MM.1S (cell line): ENCODE data around the gene ZMIZ1.

Experiments
- DNase-seq: peaks from one replicate; pipeline ENCODE4 v3.0.0-alpha.2; 2015
- H2AFZ ChIP-seq: fragments of 300-600 bp; sonication (generic); 2 replicates; pipeline ENCODE4 v1.6.0; 2016; ENCODE audit warnings: antibody characterized with exemption, low read length
- H3F3A ChIP-seq: fragments of 300-600 bp; sonication (generic); 2 replicates; pipeline ENCODE4 v1.6.1; 2016; ENCODE audit warnings: mild to moderate bottlenecking, antibody characterized with exemption, low read length, moderate library complexity, mixed read lengths; ENCODE audit not compliant: insufficient read depth
- H3K27ac ChIP-seq: fragments of 300-600 bp; sonication (generic); 2 replicates; pipeline ENCODE4 v1.5.1; 2016; ENCODE audit warnings: mild to moderate bottlenecking, low read length
- H3K27me3 ChIP-seq: fragments of 300-600 bp; sonication (generic); replicated peaks from 2 replicates; pipeline ENCODE4 v1.6.0; 2016; ENCODE audit warnings: low read length; ENCODE audit not compliant: insufficient read depth
- H3K36me3 ChIP-seq: fragments of 300-600 bp; sonication (generic); replicated peaks from 2 replicates; pipeline ENCODE4 v1.6.1; 2016; ENCODE audit warnings: mild to moderate bottlenecking, low read length, mixed read lengths; ENCODE audit not compliant: insufficient read depth
- H3K4me1 ChIP-seq: fragments of 300-600 bp; sonication (generic); 2 replicates; pipeline ENCODE4 v1.6.1; 2016; ENCODE audit warnings: low read length, mixed read lengths
- H3K4me2 ChIP-seq: fragments of 300-600 bp; sonication (generic); 2 replicates; pipeline ENCODE4 v1.6.0; 2016; ENCODE audit warnings: low read depth, low read length
- H3K4me3 ChIP-seq: fragments of 300-600 bp; sonication (generic); 2 replicates; pipeline ENCODE4 v1.5.1; 2016; ENCODE audit warnings: low read length, mixed read lengths
- H3K79me2 ChIP-seq: fragments of 300-600 bp; sonication (generic); 2 replicates; pipeline ENCODE4 v1.6.1; 2016; ENCODE audit warnings: mixed run types, low read length, mixed read lengths
- H3K9ac ChIP-seq: fragments of 300-600 bp; sonication (generic); 2 replicates; pipeline ENCODE4 v1.6.1; 2016; ENCODE audit warnings: low read length, mixed read lengths
- H3K9me2 ChIP-seq: fragments of 300-600 bp; sonication (generic); replicated peaks from 2 replicates; pipeline ENCODE4 v1.6.1; 2016; ENCODE audit warnings: mild to moderate bottlenecking, low read length, mixed read lengths; ENCODE audit not compliant: insufficient read depth
- H3K9me3 ChIP-seq: fragments of 300-600 bp; sonication (generic); replicated peaks from 2 replicates; pipeline ENCODE4 v1.6.1; 2016; ENCODE audit warnings: mild to moderate bottlenecking, low read length, mixed read lengths; ENCODE audit not compliant: insufficient read depth
- H4K20me1 ChIP-seq: fragments of 300-600 bp; sonication (generic); 2 replicates; pipeline ENCODE4 v1.6.1; 2016; ENCODE audit warnings: mild to moderate bottlenecking, low read length, moderate library complexity, mixed read lengths; ENCODE audit not compliant: insufficient read depth
- EZH2 ChIP-seq: fragments of 300-600 bp; sonication (generic); optimal IDR thresholded peaks from 2 replicates; pipeline ENCODE3; 2017; ENCODE audit warnings: low read depth, mild to moderate bottlenecking, antibody characterized with exemption, low read length, mixed read lengths
- EZH2phosphoT487 ChIP-seq: fragments of 300-600 bp; sonication (generic); IDR thresholded peaks from 2 replicates; pipeline ENCODE4 v1.6.1; 2018; ENCODE audit warnings: antibody characterized with exemption, low read length
- TF ChIP-seq, protein P1 (sequence below): fragments of 300-600 bp; sonication (generic); IDR thresholded peaks from 2 replicates; pipeline ENCODE4 v1.5.1; 2016; ENCODE audit warnings: antibody characterized with exemption, low read length, mixed read lengths

Gene ZMIZ1

DNA sequence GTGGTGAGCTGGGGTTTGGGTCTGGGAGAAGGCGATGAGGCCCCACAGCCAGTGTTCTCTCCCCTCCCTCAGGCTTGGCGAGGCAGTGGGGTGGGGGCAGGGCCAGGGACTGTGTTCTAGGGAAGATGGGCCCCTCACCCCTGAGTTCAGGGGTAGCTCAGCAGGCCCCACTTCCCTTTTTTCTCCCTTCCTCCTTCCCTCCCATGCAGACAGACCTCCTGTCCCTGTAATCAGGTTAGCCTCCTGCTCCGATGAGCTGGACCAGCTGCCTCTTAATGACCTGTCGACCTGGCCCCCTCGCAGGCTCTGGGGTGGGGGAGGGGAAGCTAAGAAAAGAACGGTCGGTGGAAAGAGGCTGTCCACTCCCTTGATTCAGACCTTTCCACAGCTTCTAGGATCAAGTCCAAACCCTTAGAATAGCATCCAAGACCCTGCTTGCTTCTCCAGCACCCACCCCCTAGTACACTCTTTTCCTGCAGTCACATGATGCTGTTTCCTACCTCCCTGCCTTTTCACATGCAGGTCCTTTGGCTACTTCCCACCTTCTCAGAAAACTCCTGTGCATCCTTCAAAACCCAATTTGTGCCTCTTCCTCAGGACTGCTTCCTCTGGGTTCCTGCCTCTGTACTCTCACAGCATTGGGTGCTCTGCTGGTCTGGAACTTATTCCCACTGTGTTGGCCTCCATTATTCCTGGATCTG, 64.1 kb downstream of the ZMIZ1 start:
- Histone ChIP-seq H3K27ac (no peak overlapping the region), H4K20me1 (no peaks in the 10 kb centered on the region), H3K27me3 (no peaks in the 10 kb centered on the region), H3K9me3 (no peaks in the 10 kb centered on the region), H3F3A (no peaks in the 10 kb centered on the region), H3K9ac (no peak overlapping the region), H3K9me2 (no peaks in the 10 kb centered on the region), H3K79me2 (0 out of 2 replicates have a peak, but pooled peaks cover 4% of the 10 kb centered on the region), H3K36me3 (no peaks in the 10 kb centered on the region), H3K4me2 (no peak overlapping the region), H2AFZ (no peak overlapping the region), H3K4me3 (no peak overlapping the region), H3K4me1 (peaks cover 16% of the 10 kb centered on the region)
- TF ChIP-seq, protein P1, sequence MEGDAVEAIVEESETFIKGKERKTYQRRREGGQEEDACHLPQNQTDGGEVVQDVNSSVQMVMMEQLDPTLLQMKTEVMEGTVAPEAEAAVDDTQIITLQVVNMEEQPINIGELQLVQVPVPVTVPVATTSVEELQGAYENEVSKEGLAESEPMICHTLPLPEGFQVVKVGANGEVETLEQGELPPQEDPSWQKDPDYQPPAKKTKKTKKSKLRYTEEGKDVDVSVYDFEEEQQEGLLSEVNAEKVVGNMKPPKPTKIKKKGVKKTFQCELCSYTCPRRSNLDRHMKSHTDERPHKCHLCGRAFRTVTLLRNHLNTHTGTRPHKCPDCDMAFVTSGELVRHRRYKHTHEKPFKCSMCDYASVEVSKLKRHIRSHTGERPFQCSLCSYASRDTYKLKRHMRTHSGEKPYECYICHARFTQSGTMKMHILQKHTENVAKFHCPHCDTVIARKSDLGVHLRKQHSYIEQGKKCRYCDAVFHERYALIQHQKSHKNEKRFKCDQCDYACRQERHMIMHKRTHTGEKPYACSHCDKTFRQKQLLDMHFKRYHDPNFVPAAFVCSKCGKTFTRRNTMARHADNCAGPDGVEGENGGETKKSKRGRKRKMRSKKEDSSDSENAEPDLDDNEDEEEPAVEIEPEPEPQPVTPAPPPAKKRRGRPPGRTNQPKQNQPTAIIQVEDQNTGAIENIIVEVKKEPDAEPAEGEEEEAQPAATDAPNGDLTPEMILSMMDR = no peak
- TF ChIP-seq EZH2 (no peak), EZH2phosphoT487 (no peak)
- no peak for DNase-seq

DNA sequence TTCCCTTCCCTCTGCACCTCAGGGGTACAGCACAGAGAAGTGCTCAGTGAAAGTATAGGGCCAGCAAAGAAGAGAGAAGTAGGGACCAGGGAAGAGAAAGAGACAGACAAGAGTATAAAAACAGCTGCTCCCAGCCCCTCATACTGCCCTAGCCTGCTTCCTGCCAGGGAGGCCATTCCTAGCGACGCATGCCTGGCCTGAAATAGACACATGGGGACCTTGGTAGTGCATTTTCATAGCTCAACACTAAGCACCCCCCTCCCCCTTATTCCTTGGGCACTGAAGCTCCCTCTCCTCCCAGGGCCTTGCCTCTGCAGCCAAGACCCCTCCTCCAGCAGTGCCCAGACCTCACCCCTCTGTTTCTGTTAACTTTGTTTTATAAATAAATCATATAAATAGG, 64.7 kb downstream of the ZMIZ1 start:
- no peak overlapping the region for H2AFZ ChIP-seq
- H4K20me1 ChIP-seq = no peaks in the 10 kb centered on the region
- H3F3A ChIP-seq = no peaks in the 10 kb centered on the region
- TF ChIP-seq EZH2phosphoT487 (no peak), EZH2 (no peak)
- TF ChIP-seq, protein P1 = no peak
- H3K4me1 ChIP-seq = peaks cover 21% of the 10 kb centered on the region
- 0 out of 2 replicates have a peak, but pooled peaks cover 4% of the 10 kb centered on the region for H3K79me2 ChIP-seq
- H3K9me3 ChIP-seq = no peaks in the 10 kb centered on the region
- H3K27me3 ChIP-seq = no peaks in the 10 kb centered on the region
- no peak for DNase-seq
- no peaks in the 10 kb centered on the region for H3K9me2 ChIP-seq
- H3K9ac ChIP-seq = no peak overlapping the region
- no peaks in the 10 kb centered on the region for H3K36me3 ChIP-seq
- no peak overlapping the region for H3K4me3 ChIP-seq
- H3K4me2 ChIP-seq = no peak overlapping the region
- no peak overlapping the region for H3K27ac ChIP-seq

DNA sequence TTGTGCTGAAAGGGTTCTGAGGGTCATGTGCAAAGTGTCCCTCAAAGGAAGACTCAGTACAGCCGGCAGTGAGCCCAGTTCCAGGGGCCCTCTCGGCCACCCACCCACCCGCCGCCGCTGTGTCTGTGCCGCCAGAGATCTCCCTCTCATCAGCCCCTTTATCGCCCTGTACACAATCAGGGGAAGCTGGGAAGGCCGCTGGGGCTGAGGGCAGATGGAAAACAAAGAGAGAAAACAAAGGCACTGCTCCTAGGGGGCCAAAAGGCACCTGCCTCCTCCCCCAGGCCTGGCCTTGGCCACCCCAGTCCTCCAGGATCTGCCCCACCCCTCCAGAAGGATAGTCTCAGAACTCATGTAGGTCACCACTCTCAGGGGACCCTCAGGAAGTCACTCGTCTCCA, 67.0 kb downstream of the ZMIZ1 start:
- peaks cover 22% of the 10 kb centered on the region for H3K4me1 ChIP-seq
- no peaks in the 10 kb centered on the region for H3K27me3 ChIP-seq
- no peak for DNase-seq
- no peak overlapping the region for H3K9ac ChIP-seq
- no peaks in the 10 kb centered on the region for H3K36me3 ChIP-seq
- H3F3A ChIP-seq = no peaks in the 10 kb centered on the region
- H4K20me1 ChIP-seq = no peaks in the 10 kb centered on the region
- H3K79me2 ChIP-seq = 0 out of 2 replicates have a peak, but pooled peaks cover 4% of the 10 kb centered on the region
- H3K27ac ChIP-seq = no peak overlapping the region
- H3K4me2 ChIP-seq = no peak overlapping the region
- TF ChIP-seq, protein P1 = no peak
- TF ChIP-seq EZH2 (no peak), EZH2phosphoT487 (no peak)
- no peaks in the 10 kb centered on the region for H3K9me2 ChIP-seq
- no peaks in the 10 kb centered on the region for H3K9me3 ChIP-seq
- H3K4me3 ChIP-seq = no peak overlapping the region
- H2AFZ ChIP-seq = no peak overlapping the region
